ENCODE measurements around the gene TAS1R2.

DNA sequence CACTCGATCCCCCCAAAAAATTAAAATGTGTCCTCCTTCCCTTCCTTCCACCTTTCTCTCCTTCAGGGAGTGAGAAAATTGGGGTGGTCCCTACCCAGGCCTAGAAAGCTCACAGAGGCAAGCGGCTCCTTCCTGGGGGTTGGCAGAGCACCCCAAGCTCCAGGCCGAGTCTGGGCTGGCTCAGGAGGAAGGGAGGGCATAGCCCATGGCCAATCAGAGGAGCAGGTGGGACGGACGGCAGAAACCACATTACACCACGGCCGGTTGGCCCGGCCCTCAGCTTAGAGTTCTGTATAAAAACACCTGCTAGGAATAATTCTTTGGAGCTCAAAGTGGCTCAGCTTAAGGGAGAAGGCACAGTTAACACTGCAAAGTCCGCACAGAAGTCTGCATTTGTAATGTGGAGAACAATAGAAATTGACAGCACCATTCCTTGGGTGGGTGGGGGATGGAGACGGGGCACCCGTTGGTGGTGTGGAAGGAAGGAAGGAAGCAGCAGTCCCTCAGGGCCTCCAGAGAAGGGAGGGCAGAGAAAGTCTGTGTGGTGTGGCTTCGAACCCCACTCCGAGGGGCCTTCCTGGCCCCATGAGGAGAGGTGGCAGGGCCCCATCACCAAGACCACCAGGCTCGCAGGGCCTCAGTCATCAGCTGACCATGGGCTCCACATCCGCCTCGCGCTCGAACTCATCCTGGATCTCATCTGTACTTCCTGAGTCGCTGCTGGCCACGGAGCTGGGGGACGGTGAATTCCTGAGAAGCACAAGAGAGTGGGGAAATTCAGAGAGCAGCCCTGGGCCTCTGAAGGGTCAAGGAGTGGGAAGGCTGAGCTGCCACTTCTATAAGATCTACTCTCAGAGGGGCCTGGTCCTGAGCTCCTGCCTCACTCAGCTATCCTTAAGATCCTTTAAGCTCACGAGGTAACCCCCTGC lies 48.7 kb upstream of the TAS1R2 start:
- TF ChIP-seq, protein P1, sequence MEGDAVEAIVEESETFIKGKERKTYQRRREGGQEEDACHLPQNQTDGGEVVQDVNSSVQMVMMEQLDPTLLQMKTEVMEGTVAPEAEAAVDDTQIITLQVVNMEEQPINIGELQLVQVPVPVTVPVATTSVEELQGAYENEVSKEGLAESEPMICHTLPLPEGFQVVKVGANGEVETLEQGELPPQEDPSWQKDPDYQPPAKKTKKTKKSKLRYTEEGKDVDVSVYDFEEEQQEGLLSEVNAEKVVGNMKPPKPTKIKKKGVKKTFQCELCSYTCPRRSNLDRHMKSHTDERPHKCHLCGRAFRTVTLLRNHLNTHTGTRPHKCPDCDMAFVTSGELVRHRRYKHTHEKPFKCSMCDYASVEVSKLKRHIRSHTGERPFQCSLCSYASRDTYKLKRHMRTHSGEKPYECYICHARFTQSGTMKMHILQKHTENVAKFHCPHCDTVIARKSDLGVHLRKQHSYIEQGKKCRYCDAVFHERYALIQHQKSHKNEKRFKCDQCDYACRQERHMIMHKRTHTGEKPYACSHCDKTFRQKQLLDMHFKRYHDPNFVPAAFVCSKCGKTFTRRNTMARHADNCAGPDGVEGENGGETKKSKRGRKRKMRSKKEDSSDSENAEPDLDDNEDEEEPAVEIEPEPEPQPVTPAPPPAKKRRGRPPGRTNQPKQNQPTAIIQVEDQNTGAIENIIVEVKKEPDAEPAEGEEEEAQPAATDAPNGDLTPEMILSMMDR (IDR thresholded peaks at IDR 0.05; ENCODE audit: control extremely low read depth in 1 of 3, insufficient read depth in 1 of 3, low read depth in 1 of 3, low read length in 3 of 3): no peak
- TF ChIP-seq JUND (IDR thresholded peaks at IDR 0.05; ENCODE audit: low read length) (no peak), POLR2A (IDR thresholded peaks at IDR 0.05; ENCODE audit: control extremely low read depth in 1 of 2, low read depth in 2 of 2, low read length in 2 of 2) (no peak), CTBP2 (IDR thresholded peaks at IDR 0.05; ENCODE audit: borderline replicate concordance, insufficient read depth, insufficient read length, low read length) (no peak), POLR2AphosphoS5 (IDR thresholded peaks at IDR 0.05; ENCODE audit: low read depth, low read length) (no peak), SIN3A (conservative IDR thresholded peaks at IDR 0.05 in 1 of 2, IDR thresholded peaks at IDR 0.05 in 1 of 2; ENCODE audit: low read depth in 1 of 2, low read length in 2 of 2) (no peak), RFX5 (IDR thresholded peaks at IDR 0.05; ENCODE audit: borderline replicate concordance, low read depth, low read length) (no peak)
- TF ChIP-seq, protein P2, sequence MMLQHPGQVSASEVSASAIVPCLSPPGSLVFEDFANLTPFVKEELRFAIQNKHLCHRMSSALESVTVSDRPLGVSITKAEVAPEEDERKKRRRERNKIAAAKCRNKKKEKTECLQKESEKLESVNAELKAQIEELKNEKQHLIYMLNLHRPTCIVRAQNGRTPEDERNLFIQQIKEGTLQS (IDR thresholded peaks at IDR 0.05; ENCODE audit: insufficient read depth, low read depth, low read length): no peak
